Activated CD4-positive, alpha-beta memory T cell treated with anti-CD3 and anti-CD28 coated beads for 36 hours (primary cell): ENCODE results near the gene HTR3B. TPM values are rescaled to one million over a fixed set of nuclear protein-coding genes. Genes with fewer than 3 reads are reported as not detected.
"Not testable (repeated sequence)": the region's sequence is repeated elsewhere in the genome, so short reads cannot be mapped to it uniquely, and the experiment has no call there.

Source experiments
- CTCF ChIA-PET: fragments of 350-600 bp; sonication (Branson Sonifier 250); formaldehyde crosslinking; loops from one replicate; lab custom pipeline; 2021; ENCODE audit warnings: antibody characterized with exemption, inconsistent platforms; lab: Charles Lee
- POLR2A ChIA-PET: fragments of 350-600 bp; sonication (Branson Sonifier 250); formaldehyde crosslinking; loops from one replicate; lab custom pipeline; 2021; ENCODE audit warnings: antibody characterized with exemption; lab: Charles Lee
- DNase-seq: peaks from one replicate; pipeline ENCODE4 v3.0.0-alpha.2; 2020
- H3K27ac Mint-ChIP-seq: one replicate; pipeline ENCODE4 v1.8.0; 2021; ENCODE audit warnings: mixed read lengths
- H3K27me3 Mint-ChIP-seq: one replicate; pipeline ENCODE4 v1.8.0; 2021; ENCODE audit warnings: mixed read lengths
- H3K36me3 Mint-ChIP-seq: one replicate; pipeline ENCODE4 v1.8.0; 2021; ENCODE audit warnings: mixed read lengths
- H3K4me1 Mint-ChIP-seq: one replicate; pipeline ENCODE4 v1.8.0; 2021; ENCODE audit warnings: low read depth, mixed read lengths
- H3K4me3 Mint-ChIP-seq: one replicate; pipeline ENCODE4 v1.8.0; 2021; ENCODE audit warnings: mild to moderate bottlenecking, mixed read lengths
- H3K9me3 Mint-ChIP-seq: one replicate; pipeline ENCODE4 v1.8.0; 2021; ENCODE audit warnings: mixed read lengths
- intact Hi-C: fragments of 100-400 bp; cut with micrococcal nuclease; formaldehyde crosslinking; loops from one replicate; pipeline ENCODE4 v1.15.1; 2023
- total RNA-seq, 2 experiments: library from RNA; stranded (reverse); gene quantifications; one replicate each; pipeline ENCODE4 v1.2.3, GENCODE V29; 2021

HTR3B gene
- total RNA-seq, 2 experiments from 2014 or later = not detected

GRCh38 chr11:113923572-113923971, 19.0 kb downstream of the HTR3B start:
- no peak overlapping the region for H3K4me3 Mint-ChIP-seq
- H3K4me1 Mint-ChIP-seq = no peaks in the 10 kb centered on the region
- CTCF ChIA-PET = interaction anchor here (0.6 kb wide), 1 partner anchor 117 kb away, joined by 3 read pairs; no protein-coding TSS in a partner anchor
- H3K27me3 Mint-ChIP-seq = peaks cover 6% of the 10 kb centered on the region
- POLR2A ChIA-PET = no interaction called here
- intact Hi-C loops = no loop called here
- H3K36me3 Mint-ChIP-seq = no peaks in the 10 kb centered on the region
- DNase-seq = no peak
- no peaks in the 10 kb centered on the region for H3K9me3 Mint-ChIP-seq
- H3K27ac Mint-ChIP-seq = no peak overlapping the region

DNA sequence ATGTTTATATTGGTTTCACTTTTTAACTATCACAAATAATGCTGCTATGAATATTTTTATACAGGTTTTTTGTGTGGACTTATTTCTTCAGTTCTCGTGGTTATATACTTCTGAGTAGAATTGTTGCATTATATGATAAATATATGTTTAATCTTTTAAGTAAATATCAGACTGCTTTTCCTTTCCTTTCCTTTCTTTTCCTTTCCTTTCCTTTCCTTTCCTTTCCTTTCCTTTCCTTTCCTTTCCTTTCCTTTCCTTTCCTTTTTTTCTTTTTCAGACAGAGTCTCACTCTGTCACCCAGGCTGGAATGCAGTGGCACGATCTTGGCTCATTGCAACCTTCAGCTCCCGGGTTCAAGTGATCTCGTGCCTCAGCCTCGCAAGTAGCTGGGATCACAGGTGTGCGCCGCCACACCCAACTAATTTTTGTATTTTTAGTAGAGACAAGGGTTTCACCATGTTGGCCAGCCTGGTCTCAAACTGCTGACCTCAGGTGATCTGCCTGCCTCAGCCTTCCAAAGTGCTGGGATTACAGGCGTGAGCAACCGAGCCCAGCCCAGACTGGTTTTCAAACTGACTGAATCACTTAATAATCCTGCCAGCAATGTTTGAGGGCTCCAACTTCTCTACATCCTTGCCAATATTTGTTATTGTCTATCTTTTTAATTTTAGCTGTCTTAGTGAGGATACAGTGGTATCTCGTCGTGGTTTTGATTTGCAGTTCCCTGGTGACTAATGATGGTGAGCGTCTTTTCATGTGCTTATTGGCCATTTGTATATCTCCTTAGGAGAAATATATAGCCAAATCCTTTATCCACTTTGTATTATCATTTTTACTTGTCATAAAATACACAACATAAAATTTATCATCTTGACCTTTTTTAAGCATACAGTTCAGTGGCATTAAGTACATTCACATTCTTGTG, 21.9 kb downstream of the HTR3B start:
- Mint-ChIP-seq H3K4me1 (no peaks in the 10 kb centered on the region), H3K27me3 (peaks cover 10% of the 10 kb centered on the region), H3K36me3 (no peaks in the 10 kb centered on the region), H3K4me3 (no peak overlapping the region), H3K9me3 (no peaks in the 10 kb centered on the region), H3K27ac (no peak overlapping the region)
- intact Hi-C loops = no loop called here
- ChIA-PET POLR2A (no interaction called here), CTCF (no interaction called here)
- no peak for DNase-seq

GRCh38 chr11:113928311-113928710, 23.7 kb downstream of the HTR3B start:
- POLR2A ChIA-PET = no interaction called here
- Mint-ChIP-seq H3K36me3 (no peaks in the 10 kb centered on the region), H3K4me1 (no peaks in the 10 kb centered on the region), H3K4me3 (no peak overlapping the region), H3K27me3 (peaks cover 14% of the 10 kb centered on the region), H3K27ac (no peak overlapping the region), H3K9me3 (no peaks in the 10 kb centered on the region)
- intact Hi-C loops = no loop called here
- no peak for DNase-seq
- CTCF ChIA-PET = no interaction called here

GRCh38 chr11:113932788-113933187, 28.2 kb downstream of the HTR3B start:
- CTCF ChIA-PET = no interaction called here
- Mint-ChIP-seq H3K4me1 (peaks cover 15% of the 10 kb centered on the region), H3K36me3 (no peaks in the 10 kb centered on the region), H3K27ac (no peak overlapping the region), H3K9me3 (no peaks in the 10 kb centered on the region), H3K27me3 (peaks cover 14% of the 10 kb centered on the region), H3K4me3 (no peak overlapping the region)
- intact Hi-C loops = no loop called here
- POLR2A ChIA-PET = no interaction called here
- DNase-seq = no peak

- CTCF ChIA-PET, H3K27ac Mint-ChIP-seq, H3K27me3 Mint-ChIP-seq, POLR2A ChIA-PET, DNase-seq, H3K9me3 Mint-ChIP-seq, intact Hi-C loops, H3K36me3 Mint-ChIP-seq, H3K4me3 Mint-ChIP-seq: not testable (repeated sequence)
- H3K4me1 Mint-ChIP-seq = peaks cover 15% of the 10 kb centered on the region
These were observed 29.6 kb downstream of the HTR3B start for GRCh38 chr11:113934193-113934592.

- POLR2A ChIA-PET = interaction anchor here (1.2 kb wide), 1 partner anchor 12 kb away, joined by 4 read pairs; no protein-coding TSS in a partner anchor
- no peak overlapping the region for H3K4me3 Mint-ChIP-seq
- no peaks in the 10 kb centered on the region for H3K36me3 Mint-ChIP-seq
- CTCF ChIA-PET = no interaction called here
- peaks cover 10% of the 10 kb centered on the region for H3K27me3 Mint-ChIP-seq
- H3K9me3 Mint-ChIP-seq = no peaks in the 10 kb centered on the region
- H3K4me1 Mint-ChIP-seq = peaks cover 15% of the 10 kb centered on the region
- no peak for DNase-seq
- no peak overlapping the region for H3K27ac Mint-ChIP-seq
- intact Hi-C loops = no loop called here
These were observed 30.2 kb downstream of the HTR3B start for GRCh38 chr11:113934761-113935160.

DNA sequence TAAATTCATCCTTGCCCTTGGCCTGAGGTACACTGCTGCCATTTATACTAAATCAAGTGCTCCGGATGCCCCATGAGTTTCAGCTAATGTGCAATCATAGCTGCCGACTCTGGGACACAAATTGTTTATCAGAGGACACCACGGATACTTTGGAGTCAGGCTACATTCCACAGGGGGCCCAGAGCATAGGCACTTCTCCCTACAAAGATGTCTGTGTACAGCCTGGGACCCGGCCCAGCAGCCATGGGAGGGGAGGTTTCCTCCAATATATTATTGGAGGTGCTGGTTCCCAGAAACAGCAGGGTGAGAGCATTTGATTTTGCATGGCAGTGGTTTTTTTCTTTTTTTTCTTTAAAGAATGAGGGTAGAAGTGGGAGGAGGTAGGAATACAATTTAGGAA, 31.3 kb downstream of the HTR3B start:
- peaks cover 15% of the 10 kb centered on the region for H3K4me1 Mint-ChIP-seq
- H3K36me3 Mint-ChIP-seq = no peaks in the 10 kb centered on the region
- H3K4me3 Mint-ChIP-seq = no peak overlapping the region
- no peak overlapping the region for H3K27ac Mint-ChIP-seq
- ChIA-PET POLR2A (interaction anchor here (1.2 kb wide), 1 partner anchor 11 kb away, joined by 4 read pairs; no protein-coding TSS in a partner anchor), CTCF (no interaction called here)
- intact Hi-C loops = no loop called here
- H3K27me3 Mint-ChIP-seq = peaks cover 6% of the 10 kb centered on the region
- no peak for DNase-seq
- no peaks in the 10 kb centered on the region for H3K9me3 Mint-ChIP-seq

DNA sequence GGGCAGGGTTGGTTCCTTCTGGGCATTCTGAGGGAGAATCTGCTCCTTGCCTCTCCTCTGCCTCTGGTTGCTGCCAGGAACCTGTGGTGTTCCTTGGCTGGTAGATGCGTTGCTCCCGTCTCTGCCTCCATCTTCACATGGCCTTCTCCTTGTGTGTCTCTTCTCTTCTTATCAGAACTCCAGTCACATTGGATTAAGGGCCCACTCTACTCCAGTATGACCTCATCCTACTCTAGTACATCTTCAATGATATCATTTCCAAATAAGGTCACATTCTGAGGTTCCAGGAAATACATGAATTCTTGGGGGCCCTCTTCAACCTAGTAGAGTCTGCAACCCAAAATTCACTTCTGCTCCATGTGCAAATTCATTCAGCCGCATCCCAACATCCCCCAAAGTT, 33.3 kb downstream of the HTR3B start:
- POLR2A ChIA-PET = no interaction called here
- Mint-ChIP-seq H3K9me3 (no peaks in the 10 kb centered on the region), H3K27ac (no peak overlapping the region), H3K36me3 (no peaks in the 10 kb centered on the region), H3K27me3 (no peaks in the 10 kb centered on the region), H3K4me1 (peaks cover 15% of the 10 kb centered on the region), H3K4me3 (no peak overlapping the region)
- CTCF ChIA-PET = no interaction called here
- DNase-seq = no peak
- intact Hi-C loops = no loop called here

DNA sequence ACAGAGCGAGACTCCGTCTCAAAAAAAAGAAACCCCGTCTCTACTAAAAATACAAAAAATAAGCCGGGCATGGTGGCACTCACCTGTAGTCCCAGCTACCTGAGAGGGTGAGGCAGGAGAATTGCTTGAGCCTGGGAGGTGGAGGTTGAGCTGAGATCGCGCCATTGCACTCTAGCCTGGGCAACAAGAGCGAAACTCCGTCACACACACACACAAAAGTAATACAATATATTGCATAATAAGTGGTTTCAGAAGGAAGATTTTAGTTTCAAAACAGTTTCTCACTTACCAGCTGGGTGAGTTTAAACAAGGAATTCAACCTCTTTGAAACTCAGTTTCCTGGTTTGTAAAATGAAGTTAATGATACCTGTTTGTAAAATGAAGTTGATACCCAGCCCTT, 37.7 kb downstream of the HTR3B start:
- Mint-ChIP-seq H3K27ac (no peak overlapping the region), H3K4me3 (no peak overlapping the region), H3K36me3 (no peaks in the 10 kb centered on the region), H3K4me1 (no peaks in the 10 kb centered on the region), H3K9me3 (no peaks in the 10 kb centered on the region), H3K27me3 (peaks cover 8% of the 10 kb centered on the region)
- ChIA-PET CTCF (interaction anchor here (0.9 kb wide), 1 partner anchor 68 kb away, joined by 3 read pairs; no protein-coding TSS in a partner anchor), POLR2A (no interaction called here)
- no peak for DNase-seq
- intact Hi-C loops = no loop called here

DNA sequence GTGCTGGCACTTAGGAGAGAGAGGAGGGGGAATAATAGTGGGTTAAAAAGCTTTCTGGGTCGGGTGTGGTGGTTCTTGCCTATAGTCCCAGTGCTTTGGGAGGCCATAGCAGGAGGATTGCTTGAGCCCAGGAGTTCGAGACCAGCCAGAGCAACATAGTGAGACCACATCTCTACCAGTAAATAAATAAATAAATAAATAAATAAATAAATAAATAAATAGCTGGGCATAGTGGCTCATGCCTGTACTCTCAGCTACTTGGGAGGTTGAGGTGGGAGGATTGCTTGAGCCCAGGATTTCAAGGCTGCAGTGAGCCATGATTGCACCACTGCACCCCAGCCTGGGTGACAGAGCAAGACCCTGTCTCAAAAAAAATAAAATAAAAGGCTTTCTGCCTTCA, 41.6 kb downstream of the HTR3B start:
- DNase-seq, H3K4me1 Mint-ChIP-seq, CTCF ChIA-PET, H3K4me3 Mint-ChIP-seq, H3K27ac Mint-ChIP-seq, H3K36me3 Mint-ChIP-seq, H3K9me3 Mint-ChIP-seq, intact Hi-C loops: not testable (repeated sequence)
- POLR2A ChIA-PET = interaction anchor here (1.2 kb wide), 1 partner anchor 11 kb away, joined by 4 read pairs; no protein-coding TSS in a partner anchor
- H3K27me3 Mint-ChIP-seq = peaks cover 13% of the 10 kb centered on the region

DNA sequence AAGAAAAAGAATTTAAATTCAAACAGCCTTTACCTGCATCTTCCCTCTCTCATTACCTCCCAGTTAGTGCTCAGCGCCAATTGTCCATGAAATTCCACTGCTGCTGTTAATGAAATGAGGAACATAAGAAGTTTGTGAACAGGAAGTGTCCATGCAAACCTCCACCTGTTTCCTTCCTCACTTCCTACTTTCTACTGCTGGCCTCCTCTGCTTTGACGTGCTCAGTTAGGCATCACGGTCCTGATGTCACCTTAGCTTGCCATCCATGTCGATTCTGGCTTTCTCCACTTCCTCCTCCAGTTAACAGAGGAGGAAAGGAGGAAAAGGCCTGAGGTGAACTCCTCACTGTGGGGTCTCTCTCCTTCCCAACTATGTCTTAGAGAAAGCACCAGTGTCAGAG, 43.4 kb downstream of the HTR3B start:
- no peak for DNase-seq
- Mint-ChIP-seq H3K4me1 (no peaks in the 10 kb centered on the region), H3K4me3 (no peak overlapping the region), H3K36me3 (no peaks in the 10 kb centered on the region), H3K27me3 (peaks cover 20% of the 10 kb centered on the region), H3K27ac (no peak overlapping the region), H3K9me3 (no peaks in the 10 kb centered on the region)
- ChIA-PET POLR2A (no interaction called here), CTCF (no interaction called here)
- intact Hi-C loops = no loop called here

DNA sequence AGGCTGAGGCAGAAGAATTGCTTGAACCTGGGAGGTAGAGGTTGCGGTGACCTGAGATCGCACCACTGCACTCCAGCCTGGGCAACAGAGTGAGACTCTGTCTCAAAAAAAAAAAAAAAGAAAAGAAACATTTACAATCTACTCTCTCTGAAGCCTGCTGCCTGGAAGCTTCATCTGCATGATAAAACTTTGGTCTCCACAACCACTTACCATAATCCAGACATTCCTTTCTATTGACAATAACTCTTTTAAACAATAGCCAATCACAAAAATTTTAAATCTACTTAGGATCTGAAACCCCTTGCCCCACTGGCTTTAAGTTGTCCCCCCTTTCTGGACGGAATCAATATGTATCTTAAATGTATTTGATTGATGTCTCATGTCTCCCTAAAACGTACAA, 45.3 kb downstream of the HTR3B start:
- ChIA-PET POLR2A (no interaction called here), CTCF (no interaction called here)
- Mint-ChIP-seq H3K4me3 (no peak overlapping the region), H3K36me3 (no peaks in the 10 kb centered on the region), H3K27me3 (peaks cover 23% of the 10 kb centered on the region), H3K9me3 (no peaks in the 10 kb centered on the region), H3K27ac (no peak overlapping the region), H3K4me1 (no peaks in the 10 kb centered on the region)
- DNase-seq = no peak
- intact Hi-C loops = no loop called here

DNA sequence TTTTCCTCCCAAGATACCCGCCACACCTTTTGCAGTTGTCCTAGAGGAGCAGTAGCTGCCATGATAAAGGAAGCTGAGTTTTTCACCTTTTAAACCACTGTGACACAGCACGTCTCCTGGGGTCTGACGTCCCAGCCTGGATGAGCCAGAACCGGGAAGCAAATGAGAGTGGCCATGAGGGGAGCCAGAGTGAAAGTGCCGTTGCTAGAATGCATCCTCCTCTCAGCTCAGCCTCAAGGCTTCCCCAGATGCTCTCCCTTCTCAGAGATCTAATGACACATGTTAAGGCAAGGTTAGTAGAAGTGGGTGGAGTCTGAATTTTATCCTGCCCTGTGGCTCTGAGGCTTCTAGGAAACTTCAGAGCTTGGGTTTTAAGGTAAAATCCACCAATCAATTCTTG, 46.9 kb downstream of the HTR3B start:
- no peaks in the 10 kb centered on the region for H3K36me3 Mint-ChIP-seq
- ChIA-PET POLR2A (no interaction called here), CTCF (no interaction called here)
- DNase-seq = no peak
- intact Hi-C loops = no loop called here
- peaks cover 15% of the 10 kb centered on the region for H3K27me3 Mint-ChIP-seq
- H3K27ac Mint-ChIP-seq = no peak overlapping the region
- no peaks in the 10 kb centered on the region for H3K9me3 Mint-ChIP-seq
- H3K4me3 Mint-ChIP-seq = no peak overlapping the region
- H3K4me1 Mint-ChIP-seq = no peaks in the 10 kb centered on the region
